ENCODE measurements around the gene MOB2. TPM values are rescaled to one million over a fixed set of nuclear protein-coding genes. Genes with fewer than 3 reads are reported as not detected.

The MOB2 gene
- total and polyA plus RNA-seq, 9 donors: 28.5 to 50.1 (median 32.0) TPM

- WGBS, 3 donors: 82 to 88% (median 83%) methylated on average over 12 of the region's 12 CpGs
- no peaks in the 10 kb centered on the region for H3K36me3 ChIP-seq
- DNase-seq: peak in 2 of 5 donors; percentile 9 to 11
- intact Hi-C loops (cut with DNase I): no loop called here
- H3K4me1 ChIP-seq (ENCODE audit: insufficient read depth): peaks cover 1% of the 10 kb centered on the region
- no peak overlapping the region for H3K27ac ChIP-seq
- no peak overlapping the region for H3K4me3 ChIP-seq
- TF ChIP-seq EP300 (IDR thresholded peaks at IDR 0.05) (no peak), POLR2A (IDR thresholded peaks at IDR 0.05) (no peak)
- no peaks in the 10 kb centered on the region for H3K27me3 ChIP-seq
- H3K9me3 ChIP-seq: no peaks in the 10 kb centered on the region
These were observed 10.7 kb downstream of the MOB2 start for GRCh38 chr11:1475841-1476240.

DNA sequence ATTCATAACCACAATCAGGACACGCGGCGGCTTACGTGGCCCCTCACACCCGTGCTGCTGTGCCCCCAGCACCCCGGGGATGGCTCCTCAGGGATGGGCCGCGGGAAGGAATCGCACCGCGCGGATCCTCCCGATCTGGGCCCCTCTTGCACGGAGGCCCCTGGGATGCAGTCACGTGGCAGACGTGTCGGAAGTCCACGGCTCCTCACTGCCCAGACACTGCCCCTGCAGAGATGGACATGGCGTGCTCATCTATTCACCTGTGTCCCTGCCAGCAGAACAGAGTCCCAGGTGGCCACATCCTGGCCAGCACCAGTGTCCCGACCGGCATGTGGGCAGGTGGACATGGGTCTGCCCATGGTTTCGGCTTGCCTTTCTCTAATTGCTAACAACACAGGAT lies 12.8 kb downstream of the MOB2 start:
- Histone ChIP-seq H3K36me3 (no peaks in the 10 kb centered on the region), H3K4me3 (no peak overlapping the region), H3K27ac (no peak overlapping the region), H3K9me3 (no peaks in the 10 kb centered on the region), H3K27me3 (no peaks in the 10 kb centered on the region), H3K4me1 (ENCODE audit: insufficient read depth) (peaks cover 1% of the 10 kb centered on the region)
- TF ChIP-seq CTCF (IDR thresholded peaks at IDR 0.05) (no peak), POLR2A (IDR thresholded peaks at IDR 0.05) (no peak), EP300 (IDR thresholded peaks at IDR 0.05) (no peak)
- intact Hi-C loops (cut with DNase I): no loop called here
- peak in 3 of 5 donors; percentile 13 to 15 (median 14) for DNase-seq
- WGBS, 3 donors: 92 to 95% (median 93%) methylated on average over 22 of the region's 22 CpGs

GRCh38 chr11:1473011-1473628 lies 13.5 kb downstream of the MOB2 start:
- H3K27ac ChIP-seq: no peak overlapping the region
- no peaks in the 10 kb centered on the region for H3K9me3 ChIP-seq
- H3K4me1 ChIP-seq (ENCODE audit: insufficient read depth): peaks cover 2% of the 10 kb centered on the region
- WGBS, 3 donors: 93 to 95% (median 93%) methylated on average over 12 of the region's 12 CpGs
- H3K4me3 ChIP-seq: no peak overlapping the region
- no peaks in the 10 kb centered on the region for H3K36me3 ChIP-seq
- intact Hi-C loops (cut with DNase I): no loop called here
- no peak for TF ChIP-seq EP300 (IDR thresholded peaks at IDR 0.05)
- TF ChIP-seq POLR2A (IDR thresholded peaks at IDR 0.05): no peak
- no peak for TF ChIP-seq CTCF (IDR thresholded peaks at IDR 0.05)
- DNase-seq: peak in 2 of 5 donors; percentile 13 to 15
- no peaks in the 10 kb centered on the region for H3K27me3 ChIP-seq

DNA sequence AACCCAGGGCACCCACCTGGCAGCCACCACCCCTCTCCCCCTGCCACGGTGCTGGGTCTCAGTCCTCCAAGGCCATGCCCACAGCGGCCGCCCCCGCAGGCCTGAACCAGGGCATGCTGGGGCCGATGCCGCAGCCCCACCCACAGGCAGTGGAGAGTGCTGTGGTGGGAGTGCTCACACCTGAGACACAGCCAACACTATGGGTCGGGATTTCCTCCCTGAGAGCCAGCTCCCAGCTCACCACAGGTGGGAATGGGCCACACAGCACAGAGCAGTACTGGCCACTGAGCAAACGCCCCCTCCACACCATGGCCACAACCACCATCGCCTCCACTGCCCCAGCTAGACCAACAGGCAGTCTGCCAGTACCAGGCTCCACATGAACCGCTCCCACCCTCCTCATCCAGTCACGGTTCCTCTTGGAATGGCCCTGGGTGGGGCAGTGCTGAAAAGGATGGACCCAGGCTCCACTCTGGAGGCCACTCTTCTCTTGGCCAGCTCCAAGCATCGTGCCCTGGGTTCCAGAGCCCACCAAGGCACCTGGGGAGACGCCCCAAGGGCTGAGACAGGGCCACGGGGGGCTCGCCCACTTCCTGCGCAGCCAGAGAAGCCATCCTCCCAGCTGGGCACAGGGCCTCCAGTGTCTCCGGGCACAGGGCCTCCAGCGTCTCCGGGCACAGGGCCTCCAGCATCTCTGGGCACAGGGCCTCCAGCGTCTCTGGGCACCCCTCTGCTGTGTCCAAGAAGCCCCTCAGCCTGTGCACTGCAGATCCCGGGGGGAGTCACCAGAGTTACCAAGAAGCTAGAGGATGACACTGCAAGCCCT lies 14.2 kb downstream of the MOB2 start:
- intact Hi-C loops (cut with DNase I): no loop called here
- Histone ChIP-seq H3K27ac (no peak overlapping the region), H3K36me3 (no peaks in the 10 kb centered on the region), H3K4me3 (no peak overlapping the region), H3K9me3 (no peaks in the 10 kb centered on the region), H3K4me1 (ENCODE audit: insufficient read depth) (peaks cover 2% of the 10 kb centered on the region), H3K27me3 (no peaks in the 10 kb centered on the region)
- no peak for TF ChIP-seq POLR2A (IDR thresholded peaks at IDR 0.05)
- no peak for TF ChIP-seq EP300 (IDR thresholded peaks at IDR 0.05)
- no peak for TF ChIP-seq CTCF (IDR thresholded peaks at IDR 0.05)
- 85 to 92% (median 87%) methylated on average over 19 to 21 of the region's 21 CpGs for WGBS, 3 donors
- peak in 3 of 5 donors; percentile 15 to 22 (median 21) for DNase-seq

DNA sequence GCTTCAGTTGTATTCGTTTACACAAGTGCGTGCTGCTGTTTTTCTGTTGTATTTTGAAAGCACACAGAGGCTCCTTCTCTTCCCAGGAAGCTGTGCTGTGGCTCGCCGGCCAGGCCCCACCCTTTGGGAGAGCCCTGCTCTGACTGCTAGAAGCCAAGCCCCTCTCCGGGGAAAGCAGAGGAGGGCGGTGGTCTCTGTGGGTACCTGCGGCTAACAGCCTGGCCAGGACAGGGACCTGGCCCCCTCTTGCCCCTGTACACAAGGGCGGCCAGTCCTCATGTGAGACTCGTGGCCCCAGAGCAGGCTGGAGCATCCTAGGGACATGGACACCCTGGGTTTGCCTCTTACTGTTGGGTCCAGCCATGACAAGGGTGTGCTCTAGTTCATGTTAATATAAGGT lies 14.8 kb downstream of the MOB2 start:
- WGBS, 3 donors: 83% methylated on average over 9 of the region's 9 CpGs
- TF ChIP-seq POLR2A (IDR thresholded peaks at IDR 0.05) (no peak), CTCF (IDR thresholded peaks at IDR 0.05) (no peak), EP300 (IDR thresholded peaks at IDR 0.05) (no peak)
- DNase-seq: peak in 2 of 5 donors; percentile 5 to 8
- Histone ChIP-seq H3K36me3 (no peaks in the 10 kb centered on the region), H3K4me1 (ENCODE audit: insufficient read depth) (peaks cover 2% of the 10 kb centered on the region), H3K27ac (no peak overlapping the region), H3K27me3 (no peaks in the 10 kb centered on the region), H3K9me3 (no peaks in the 10 kb centered on the region), H3K4me3 (no peak overlapping the region)
- intact Hi-C loops (cut with DNase I): no loop called here

All from ovary (tissue), 9 donors.